HEK293 (cell line): Measurements from ENCODE around the gene DEPDC5.

Source experiments
- SP2 ChIP-seq: fragments of 450-650 bp; formaldehyde crosslinking; IDR thresholded peaks from 2 replicates; pipeline ENCODE4 v1.5.1; 2016; ENCODE audit warnings: missing biosample characterization, missing genetic modification characterization
- ZNF24 ChIP-seq: fragments of 450-650 bp; formaldehyde crosslinking; IDR thresholded peaks from 2 replicates; pipeline ENCODE4 v1.5.1; 2016; ENCODE audit warnings: missing biosample characterization, missing genetic modification characterization
- TF ChIP-seq, protein P1 (sequence below): fragments of 450-650 bp; formaldehyde crosslinking; IDR thresholded peaks from 2 replicates; pipeline ENCODE4 v1.5.1; 2016; ENCODE audit warnings: missing biosample characterization, missing genetic modification characterization
- TF ChIP-seq, protein P2 (sequence below): fragments of 450-650 bp; formaldehyde crosslinking; IDR thresholded peaks from 2 replicates; pipeline ENCODE4 v1.5.1; 2016; ENCODE audit warnings: missing biosample characterization, missing genetic modification characterization
- TF ChIP-seq, protein P3 (sequence below): fragments of 450-650 bp; formaldehyde crosslinking; IDR thresholded peaks from 2 replicates; pipeline ENCODE4 v1.5.1; 2016; ENCODE audit warnings: missing biosample characterization, missing genetic modification characterization

DNA sequence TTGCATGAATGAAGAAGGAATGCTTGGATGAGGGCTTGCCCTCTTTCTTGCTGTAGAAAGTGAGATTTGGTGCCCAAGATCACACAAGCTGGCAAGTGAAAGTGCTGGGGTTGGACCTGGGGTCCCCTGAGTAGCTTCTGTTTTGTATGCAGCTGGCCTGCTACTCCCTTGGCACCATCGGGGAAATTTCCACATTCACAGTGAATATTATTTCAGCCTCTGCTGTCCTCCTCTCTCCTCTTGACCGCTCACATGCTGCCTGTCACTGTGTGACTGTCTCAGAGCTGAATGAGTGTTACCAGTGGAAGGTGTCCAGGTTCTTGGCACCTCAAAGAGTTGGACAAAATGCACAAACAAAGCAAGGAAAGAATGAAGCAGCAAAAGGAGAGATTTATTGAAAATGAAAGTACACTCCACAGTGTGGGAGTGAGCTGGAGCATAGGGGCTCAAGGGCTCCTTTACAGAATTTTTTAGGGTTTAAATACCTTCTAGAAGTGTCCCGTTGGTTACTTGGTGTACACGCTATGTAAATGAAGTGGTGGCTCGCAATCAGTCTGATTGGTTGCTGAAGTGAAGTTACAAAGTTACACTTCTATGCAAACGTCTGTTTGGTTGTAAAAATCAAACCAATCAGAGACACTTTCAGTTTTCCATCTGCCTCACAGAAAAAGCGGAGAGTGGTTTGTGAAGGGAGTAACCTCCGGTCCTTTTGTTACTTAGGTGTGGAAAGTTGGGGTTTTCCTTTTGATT lies 87.4 kb downstream of the DEPDC5 start:
- TF ChIP-seq, protein P1, sequence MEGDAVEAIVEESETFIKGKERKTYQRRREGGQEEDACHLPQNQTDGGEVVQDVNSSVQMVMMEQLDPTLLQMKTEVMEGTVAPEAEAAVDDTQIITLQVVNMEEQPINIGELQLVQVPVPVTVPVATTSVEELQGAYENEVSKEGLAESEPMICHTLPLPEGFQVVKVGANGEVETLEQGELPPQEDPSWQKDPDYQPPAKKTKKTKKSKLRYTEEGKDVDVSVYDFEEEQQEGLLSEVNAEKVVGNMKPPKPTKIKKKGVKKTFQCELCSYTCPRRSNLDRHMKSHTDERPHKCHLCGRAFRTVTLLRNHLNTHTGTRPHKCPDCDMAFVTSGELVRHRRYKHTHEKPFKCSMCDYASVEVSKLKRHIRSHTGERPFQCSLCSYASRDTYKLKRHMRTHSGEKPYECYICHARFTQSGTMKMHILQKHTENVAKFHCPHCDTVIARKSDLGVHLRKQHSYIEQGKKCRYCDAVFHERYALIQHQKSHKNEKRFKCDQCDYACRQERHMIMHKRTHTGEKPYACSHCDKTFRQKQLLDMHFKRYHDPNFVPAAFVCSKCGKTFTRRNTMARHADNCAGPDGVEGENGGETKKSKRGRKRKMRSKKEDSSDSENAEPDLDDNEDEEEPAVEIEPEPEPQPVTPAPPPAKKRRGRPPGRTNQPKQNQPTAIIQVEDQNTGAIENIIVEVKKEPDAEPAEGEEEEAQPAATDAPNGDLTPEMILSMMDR, result no peak
- TF ChIP-seq ZNF24 (no peak), SP2 (tag by site-specific recombination) (no peak)
- TF ChIP-seq, protein P2, sequence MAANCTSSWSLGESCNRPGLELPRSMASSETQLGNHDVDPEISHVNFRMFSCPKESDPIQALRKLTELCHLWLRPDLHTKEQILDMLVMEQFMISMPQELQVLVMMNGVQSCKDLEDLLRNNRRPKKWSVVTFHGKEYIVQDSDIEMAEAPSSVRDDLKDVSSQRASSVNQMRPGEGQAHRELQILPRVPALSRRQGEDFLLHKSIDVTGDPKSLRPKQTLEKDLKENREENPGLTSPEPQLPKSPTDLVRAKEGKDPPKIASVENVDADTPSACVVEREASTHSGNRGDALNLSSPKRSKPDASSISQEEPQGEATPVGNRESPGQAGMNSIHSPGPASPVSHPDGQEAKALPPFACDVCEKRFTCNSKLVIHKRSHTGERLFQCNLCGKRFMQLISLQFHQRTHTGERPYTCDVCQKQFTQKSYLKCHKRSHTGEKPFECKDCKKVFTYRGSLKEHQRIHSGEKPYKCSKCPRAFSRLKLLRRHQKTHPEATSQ (tag by site-specific recombination), result no peak
- TF ChIP-seq, protein P3, sequence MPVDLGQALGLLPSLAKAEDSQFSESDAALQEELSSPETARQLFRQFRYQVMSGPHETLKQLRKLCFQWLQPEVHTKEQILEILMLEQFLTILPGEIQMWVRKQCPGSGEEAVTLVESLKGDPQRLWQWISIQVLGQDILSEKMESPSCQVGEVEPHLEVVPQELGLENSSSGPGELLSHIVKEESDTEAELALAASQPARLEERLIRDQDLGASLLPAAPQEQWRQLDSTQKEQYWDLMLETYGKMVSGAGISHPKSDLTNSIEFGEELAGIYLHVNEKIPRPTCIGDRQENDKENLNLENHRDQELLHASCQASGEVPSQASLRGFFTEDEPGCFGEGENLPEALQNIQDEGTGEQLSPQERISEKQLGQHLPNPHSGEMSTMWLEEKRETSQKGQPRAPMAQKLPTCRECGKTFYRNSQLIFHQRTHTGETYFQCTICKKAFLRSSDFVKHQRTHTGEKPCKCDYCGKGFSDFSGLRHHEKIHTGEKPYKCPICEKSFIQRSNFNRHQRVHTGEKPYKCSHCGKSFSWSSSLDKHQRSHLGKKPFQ (tag by site-specific recombination), result no peak
